Cerebellar cortex (tissue), 1 donor: ENCODE measurements around the gene PDE3B.
"Not testable (repeated sequence)": the region's sequence is repeated elsewhere in the genome, so short reads cannot be mapped to it uniquely, and the experiment has no call there.

Experiments used
- DNase-seq: peaks from one replicate; pipeline ENCODE4 v3.0.0-alpha.2; 2015; ENCODE audit warnings: low spot score

Gene PDE3B

DNA sequence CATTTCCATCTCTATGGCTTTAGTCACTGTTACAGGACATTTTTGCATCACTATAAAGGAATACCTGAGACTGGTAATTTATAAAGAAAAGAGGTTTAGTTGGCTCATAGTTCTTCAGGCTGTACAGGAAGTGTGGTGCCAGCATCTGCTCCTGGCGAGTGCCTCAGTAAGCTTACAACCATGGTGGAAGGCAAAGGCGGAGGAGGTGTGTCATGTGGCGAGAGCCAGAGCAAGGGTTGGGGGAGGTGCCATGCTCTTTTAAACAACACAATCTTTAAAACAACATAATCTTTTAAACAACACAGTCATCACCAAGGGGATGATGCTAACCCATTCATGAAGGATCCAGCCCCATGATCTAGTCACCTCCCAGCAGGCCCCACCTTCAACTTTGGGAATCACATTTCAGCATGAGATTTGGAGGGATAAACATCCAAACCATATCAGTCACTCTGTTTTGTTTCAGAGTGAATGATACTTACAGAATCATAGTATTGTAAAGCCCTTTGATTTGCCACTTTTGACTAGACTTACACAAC is 103.3 kb downstream of the PDE3B start:
- DNase-seq = no peak

DNA sequence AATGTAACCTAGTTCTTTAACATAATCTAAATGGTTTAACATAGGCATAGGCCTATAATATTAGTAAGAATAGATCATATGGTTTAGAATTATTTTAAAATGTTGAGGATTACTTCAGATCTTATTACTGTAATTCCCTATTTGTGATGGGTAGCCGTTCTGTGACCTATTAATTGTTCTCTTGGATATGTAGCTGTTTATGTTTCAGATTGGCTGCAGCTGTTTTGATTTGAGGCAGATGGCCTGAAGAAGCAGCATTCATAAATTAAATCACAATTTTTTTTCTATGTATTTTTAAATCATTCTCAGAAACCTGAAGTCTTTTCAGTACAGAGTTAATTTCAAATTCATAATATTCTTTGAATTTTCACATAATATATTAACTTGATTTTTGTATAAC is 104.5 kb downstream of the PDE3B start:
- no peak for DNase-seq

DNA sequence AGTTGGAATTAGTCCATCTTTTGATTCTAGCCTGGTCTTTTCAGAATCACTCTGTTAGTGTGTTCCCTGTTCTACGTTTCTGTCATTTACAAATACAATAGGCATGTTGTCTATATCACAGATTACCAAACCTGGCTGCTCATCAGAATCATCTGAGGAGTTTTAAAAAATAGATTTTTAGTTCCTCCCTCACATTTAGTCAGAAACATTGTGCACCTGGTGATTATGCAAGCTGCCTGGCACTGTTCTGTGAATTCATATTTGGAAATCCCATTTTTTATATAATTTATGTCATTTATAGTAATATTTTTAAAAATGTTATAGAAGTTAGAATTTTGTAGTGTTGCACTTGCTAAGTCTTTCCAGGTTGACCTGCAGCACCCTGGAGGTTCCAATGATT is 107.3 kb downstream of the PDE3B start:
- no peak for DNase-seq

DNA sequence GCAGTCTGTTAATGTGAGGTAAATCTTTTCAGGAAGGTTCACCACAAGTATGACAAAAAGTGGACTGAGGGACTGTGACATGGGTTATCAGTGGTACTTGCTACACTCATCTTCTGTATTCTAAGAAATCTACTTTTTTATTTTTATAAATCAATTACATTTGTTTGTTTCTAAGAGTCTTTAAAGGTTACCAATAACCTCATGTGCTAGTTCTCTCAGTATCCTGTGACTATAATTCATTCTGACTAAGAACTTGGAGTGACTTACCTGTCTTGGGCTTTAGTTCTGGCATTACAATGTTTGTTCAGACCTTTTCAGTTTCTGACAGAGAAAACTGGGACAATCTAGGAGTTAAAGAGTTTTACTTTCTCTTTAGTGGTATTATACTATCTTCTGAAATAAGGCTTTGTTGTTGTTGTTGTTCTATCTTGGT is 108.4 kb downstream of the PDE3B start:
- DNase-seq = no peak

DNA sequence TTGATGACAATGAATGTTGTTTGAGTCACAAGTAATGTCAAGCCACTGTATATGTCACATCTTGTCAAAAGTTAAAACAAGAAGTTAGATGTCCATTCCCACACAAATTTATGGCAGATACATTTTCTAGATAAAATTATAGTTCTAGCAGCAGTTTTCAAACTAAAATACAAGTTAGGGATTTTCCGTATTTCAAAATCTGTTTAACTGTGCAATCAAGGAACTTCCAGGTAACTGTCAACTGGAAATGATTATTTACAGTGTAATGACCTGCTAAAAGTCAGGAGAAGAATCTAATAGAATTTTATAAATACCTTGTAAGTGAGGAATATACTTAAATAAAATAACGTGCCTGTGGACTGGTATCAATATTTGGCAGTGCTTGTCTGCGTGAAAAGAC is 111.5 kb downstream of the PDE3B start:
- DNase-seq = no peak

DNA sequence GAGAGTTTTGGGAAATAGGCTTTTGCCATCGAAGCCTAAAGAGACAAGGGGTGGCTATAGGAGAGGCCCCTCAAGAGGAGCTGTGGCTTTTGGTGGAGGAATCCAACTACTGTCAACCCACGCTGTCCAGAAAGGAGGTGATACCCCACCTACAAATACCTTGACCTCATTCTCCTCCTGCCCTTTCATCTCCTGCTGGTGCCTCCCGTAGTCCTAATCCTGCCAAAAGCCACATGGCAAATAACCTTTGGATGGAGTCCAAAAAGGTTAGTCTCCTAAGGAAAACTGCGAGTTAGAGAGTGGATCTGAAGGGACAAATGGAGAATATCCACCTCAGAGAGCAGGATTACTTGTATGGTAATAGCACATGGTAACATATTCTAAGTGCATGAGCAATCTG is 112.7 kb downstream of the PDE3B start:
- DNase-seq = no peak

DNA sequence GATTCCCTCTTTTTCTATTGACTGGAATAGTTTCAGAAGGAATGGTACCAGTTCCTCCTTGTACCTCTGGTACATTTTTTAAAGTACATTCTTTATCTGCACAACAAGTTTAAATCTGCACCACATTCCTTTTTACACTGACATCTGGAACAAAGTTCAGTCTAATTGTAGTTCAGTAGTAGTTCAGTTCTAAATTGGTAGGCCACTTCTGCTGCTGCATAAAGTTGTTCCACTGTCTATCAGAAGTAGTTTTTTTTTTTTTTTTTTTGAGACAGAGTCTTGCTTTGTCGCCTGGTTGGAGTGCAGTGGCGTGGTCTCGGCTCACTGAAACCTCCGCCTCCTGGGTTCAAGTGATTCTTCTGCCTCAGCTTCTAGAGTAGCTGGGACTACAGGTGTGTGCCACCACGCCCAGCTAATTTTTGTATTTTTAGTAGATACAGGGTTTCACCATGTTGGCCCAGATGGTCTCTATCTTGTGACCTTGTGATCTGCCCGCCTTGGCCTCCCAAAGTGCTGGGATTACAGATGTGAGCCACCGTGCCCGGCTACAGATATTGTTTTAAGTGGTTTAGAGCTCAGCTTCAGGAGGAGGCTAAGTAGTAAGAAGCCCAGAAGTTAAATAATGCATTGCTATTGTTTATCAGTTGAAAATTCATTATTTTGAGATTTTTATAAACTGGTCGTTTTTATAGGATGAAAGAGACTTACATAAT is 115.9 kb downstream of the PDE3B start:
- DNase-seq = not testable (repeated sequence)

DNA sequence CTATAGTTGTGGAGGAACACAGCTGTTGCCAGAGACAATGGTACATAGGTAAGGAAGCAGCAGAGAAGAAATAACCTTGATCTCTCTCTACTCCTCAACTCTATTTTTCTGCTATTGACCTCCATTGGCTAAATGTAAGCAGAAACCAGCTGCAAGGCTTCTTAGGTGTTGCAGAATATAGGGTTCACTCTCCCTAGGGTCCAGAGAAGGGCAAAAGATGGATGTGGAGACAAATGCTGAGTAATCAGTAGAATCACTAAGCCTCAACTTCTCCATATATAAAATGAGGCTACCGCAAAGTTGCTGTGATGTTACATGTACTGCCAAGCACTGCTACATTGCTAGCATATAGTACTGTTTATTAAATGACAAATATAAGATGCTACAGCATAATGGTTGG is 120.6 kb downstream of the PDE3B start:
- DNase-seq = no peak

DNA sequence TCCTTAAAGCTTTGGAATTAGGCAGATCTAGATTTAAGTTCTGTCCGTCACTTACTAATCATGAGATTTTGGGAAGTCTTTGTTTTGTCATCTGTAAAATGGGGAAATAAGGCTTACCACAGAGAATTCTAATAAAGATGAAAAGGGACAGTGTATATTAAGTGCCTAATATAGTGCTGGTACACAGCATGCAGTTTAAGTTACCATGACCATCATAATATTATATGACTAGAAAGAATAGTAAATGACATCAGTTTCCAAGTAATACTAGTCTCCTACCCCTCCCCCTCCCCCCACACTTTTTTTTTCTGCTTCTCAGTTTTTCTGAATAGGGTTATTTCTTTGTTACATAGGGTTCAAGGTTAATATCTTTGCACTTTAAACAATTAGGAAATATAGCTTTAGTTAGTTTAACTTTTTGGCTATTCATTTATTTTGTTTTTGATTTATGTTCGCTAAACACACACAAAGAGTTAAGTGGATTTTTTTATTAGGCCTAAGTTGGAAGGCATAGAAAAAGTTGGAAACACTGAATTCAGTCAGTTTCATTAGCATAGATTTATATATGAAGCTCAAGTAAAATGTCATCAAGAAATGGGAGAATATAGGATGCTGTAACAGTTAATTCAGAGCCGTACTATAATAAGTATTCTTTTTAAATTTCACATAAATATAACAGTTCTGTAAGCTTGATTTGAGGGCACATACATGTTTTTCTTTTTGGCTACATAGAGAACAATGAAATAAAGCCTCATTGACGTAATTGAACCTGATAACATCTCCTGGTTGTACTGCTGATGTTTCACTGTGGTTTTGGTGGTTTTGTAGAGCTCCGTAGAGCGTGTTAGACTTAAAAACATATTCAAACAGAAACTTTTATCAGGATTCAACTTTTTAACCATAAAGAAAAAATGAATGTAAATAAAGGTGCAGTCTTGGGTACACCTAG is 121.2 kb downstream of the PDE3B start:
- DNase-seq = no peak

DNA sequence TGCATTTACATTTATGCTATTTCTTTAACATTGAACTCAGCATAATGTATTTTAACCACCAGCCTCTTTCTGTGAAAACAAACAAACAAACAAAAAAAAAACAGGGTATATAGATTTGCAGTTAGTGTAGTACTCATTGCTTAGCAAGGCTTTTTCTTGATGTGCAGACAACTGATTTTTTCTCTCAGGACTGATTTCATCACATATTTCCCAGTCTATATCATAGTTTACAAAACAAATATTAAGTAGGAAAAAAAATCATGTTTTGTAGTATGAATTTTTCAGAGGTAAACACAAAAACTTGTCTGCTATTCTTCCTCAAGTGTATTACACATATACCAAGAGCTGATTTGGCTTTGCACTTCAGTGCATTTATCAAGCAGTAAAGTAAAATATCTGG is 123.0 kb downstream of the PDE3B start:
- DNase-seq = no peak

DNA sequence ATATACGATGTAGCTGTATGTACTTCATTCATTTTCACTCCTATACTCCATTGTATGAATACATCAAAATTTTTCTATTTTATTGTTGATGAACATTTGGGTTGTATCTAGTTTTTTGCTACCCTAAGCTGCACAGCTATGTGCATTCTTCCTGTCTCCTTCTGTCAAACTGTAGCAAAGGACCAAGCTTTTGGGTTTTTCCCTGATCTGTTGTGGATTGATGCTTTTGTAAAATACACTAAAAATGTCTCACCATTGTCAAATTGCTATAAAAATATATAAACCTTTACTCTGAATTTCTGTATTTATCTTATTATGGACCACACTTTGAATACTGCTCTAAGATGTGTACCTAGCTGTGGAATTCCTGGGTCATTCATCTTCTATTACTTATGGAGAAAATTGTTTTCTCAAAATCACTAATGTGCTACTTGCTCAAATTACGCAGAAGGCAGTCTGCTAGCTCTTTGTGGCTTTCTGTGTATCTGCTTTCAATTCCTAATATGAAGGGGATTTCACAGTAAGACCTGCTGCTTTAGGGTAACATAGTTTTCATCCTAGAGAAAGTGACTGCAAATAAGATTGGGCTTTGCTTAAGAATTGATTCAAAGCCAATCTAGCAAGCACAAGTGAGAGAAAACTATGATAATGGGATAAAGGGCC is 125.1 kb downstream of the PDE3B start:
- no peak for DNase-seq

DNA sequence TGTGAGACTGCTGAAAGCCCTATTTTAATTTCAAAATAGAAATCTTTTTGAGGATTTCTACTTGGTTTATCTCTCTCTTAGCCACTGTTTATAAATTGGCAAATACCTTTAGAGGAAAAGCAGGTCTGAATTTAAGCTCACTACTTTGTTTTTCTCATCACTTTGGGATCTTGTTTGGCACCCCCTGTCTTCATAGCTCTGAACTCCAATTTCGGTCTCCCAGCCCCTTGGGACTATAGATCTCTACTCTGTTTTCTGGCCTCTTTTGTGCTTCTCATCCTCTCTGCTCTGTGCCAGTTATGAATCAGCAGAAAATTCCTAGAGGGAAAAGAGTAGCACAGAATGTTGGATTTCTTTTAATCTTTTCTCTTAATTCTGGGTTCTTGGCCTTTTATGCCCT is 130.2 kb downstream of the PDE3B start:
- DNase-seq = no peak

DNA sequence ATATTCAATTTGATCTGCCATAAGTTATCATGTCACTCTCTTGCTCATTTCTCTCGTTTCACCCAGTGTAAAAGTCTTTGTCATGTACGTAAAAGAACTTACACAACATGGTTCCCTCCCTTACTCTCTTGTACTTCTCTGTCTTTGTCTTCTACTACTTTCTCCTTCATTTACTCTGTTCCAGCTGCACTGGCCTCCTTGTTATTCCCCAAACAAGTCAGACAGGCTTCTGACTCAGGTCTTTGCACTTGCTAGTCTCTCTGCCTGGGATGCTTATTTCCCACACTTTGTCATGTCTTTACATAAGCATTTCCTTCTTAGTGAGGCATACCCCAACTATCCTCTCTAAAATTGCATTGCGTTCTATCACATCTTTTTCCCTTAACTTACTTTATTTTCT is 131.1 kb downstream of the PDE3B start:
- DNase-seq = no peak

DNA sequence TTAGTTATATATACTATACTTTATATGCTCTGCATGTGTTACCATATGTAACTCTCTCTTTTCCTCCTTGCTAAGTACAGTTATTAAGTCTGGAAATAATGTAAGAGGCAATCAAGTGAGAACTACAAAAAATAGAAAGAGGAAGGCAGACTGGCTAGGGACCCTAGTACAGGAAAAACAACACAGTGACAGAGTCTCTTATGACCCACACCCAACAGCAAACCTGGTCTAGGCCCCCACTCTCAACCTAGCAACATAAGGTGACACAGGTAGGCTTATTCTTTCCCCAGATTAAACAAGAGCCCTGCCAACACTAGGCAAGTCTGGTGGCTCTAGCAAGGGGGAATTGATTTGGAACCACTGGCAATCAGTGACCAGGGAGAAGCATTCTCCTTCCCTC is 132.3 kb downstream of the PDE3B start:
- DNase-seq = no peak

DNA sequence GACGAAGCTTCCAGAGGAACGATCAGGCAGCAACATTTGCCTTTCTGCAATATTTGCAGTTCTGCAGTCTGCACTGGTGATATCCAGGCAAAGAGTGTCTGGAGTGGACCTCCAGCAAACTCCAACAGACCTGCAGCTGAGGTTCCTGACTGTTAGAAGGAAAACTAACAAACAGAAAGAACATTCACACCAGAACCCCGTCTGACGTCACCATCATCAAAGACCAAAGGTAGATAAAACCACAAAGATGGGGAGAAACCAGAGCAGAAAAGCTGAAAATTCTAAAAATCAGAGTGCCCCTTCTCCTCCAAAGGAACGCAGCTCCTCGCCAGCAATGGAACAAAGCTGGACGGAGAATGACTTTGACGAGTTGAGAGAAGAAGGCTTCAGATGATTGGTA is 134.9 kb downstream of the PDE3B start:
- not testable (repeated sequence) for DNase-seq

DNA sequence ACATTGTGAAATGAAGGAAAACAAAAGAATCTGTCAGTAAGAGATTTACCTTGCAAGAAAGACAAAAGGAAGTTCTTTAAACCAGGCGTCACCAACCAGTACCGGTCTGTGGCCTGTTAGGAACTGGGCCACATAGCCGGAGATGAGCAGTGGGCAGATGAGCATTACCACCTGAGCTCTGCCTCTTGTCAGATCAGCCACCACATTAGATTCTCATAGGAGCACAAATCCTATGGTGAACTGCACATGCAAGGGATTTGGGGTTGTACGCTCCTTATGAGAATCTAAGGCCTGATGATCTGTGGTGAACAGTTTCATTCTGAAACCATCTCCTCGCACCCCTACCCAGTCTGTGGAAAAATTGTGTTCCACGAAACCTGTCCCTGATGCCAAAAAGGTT is 140.2 kb downstream of the PDE3B start:
- no peak for DNase-seq

DNA sequence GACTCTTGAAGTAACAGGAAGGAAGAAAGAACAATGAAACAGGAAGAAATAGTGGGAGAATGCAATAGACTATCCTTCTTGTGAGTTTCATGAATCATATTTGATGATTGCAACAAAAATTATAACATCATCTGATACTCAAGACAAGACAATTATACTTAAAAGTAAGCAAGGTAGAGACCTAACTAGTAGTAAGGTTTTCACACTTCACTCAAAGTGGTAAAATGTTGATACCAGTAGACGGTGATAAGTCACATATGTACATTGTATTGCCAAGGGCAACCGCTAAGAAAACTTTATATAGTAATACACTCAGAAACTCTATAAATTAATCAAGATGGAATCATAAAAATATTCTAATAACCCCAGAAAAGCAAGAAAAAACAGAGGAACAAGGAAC is 140.6 kb downstream of the PDE3B start:
- no peak for DNase-seq

DNA sequence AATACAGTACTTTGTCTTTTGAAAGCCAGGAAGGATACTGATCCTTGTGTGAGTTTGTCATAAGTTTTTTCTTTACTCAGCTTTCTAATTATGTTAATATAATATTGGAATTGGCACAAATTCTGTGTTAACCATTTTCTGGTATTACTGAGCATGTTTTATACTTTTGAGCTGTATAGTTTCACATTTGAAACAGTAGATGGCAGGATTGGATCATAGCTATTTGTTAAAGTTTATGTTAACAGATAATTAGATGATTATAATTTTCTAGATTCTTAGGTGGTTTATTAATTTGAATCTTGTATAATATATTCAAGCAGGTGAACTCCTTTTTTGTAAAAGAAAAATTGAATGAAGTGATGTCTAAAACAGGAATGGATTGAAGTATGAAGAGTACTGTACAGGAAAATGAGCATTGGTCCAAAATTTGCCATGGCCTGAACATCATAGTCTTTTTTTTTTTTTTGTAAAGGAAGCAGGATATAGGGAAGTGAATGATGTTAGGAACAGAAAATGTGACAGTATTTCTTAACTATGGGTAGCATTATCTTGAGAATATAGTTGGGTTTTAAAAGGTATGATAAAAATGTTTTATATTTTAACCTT is 146.4 kb downstream of the PDE3B start:
- no peak for DNase-seq

DNA sequence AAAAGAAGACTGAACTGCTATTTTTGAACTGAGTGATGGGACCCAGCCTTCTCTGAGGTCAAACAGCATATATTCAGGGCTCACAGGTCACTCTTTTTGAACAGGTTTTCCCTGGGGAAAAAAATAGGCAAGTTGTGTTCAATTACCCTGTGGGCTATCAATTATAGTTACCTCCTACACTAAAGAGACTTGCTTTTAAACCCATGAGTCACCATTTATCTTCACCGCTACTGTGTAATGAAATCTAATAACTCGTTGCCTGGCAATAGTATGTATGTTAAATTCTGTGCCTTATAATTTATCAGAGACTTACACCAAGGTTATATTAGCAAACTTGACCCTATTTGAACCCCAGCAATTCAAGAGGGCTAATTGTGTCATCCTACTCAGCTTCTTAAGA is 149.9 kb downstream of the PDE3B start:
- no peak for DNase-seq

DNA sequence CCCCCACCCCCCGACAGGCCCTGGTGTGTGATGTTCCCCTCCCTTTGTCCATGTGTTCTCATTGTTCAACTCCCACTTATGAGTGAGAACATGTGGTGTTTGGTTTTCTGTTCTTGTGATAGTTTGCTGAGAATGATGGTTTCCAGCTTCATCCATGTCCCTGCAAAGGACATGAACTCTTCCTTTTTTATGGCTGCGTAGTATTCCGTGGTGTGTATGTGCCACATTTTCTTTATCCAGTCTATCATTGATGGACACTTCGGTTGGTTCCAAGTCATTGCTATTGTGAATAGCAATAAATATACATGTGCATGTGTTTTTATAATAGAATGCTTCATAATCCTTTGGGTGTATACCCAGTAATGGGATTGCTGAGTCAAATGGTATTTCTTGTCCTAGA is 152.4 kb downstream of the PDE3B start:
- not testable (repeated sequence) for DNase-seq

DNA sequence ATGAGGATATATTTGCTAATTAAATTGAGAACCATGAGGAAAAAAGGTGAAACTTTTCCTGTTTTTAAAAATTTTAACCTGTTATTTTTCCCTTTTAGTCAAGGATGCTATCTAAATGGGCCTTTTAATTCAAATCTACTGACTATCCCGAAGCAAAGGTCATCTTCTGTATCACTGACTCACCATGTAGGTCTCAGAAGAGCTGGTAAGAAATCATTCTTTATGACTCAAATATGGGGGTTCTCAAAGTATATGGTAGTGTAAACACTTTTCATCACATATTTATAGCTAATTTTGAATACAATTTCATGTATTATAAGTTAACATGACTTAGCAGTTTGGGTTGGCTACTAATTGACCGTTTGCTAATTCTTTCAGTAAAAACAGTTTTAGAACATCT is 160.2 kb downstream of the PDE3B start:
- DNase-seq = no peak

DNA sequence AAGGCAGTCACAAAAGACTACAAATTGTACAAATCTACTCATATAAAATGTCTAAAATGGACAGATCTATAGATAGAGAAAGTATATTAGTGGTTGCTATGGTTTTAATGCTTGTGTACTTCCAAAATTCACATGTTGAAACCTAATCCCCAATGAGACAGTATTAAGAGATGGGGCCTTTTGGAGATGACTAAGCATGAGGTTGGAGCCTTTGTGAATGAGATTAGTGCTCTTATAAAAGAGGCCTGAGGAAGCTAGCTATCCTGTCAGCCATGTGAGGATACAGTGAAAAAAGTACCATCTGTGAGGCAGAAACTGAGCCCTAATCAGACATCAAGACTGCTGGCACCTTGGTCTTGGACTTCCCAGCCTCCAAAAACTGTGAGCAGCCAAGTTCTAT is 165.9 kb downstream of the PDE3B start:
- DNase-seq = no peak
